Measurements from ENCODE around the gene EBF3. TPM values are rescaled to one million over a fixed set of nuclear protein-coding genes. Genes with fewer than 3 reads are reported as not detected.

EBF3 gene
- total RNA-seq, 1 donor from 2014 or later = 0.26 TPM

DNA sequence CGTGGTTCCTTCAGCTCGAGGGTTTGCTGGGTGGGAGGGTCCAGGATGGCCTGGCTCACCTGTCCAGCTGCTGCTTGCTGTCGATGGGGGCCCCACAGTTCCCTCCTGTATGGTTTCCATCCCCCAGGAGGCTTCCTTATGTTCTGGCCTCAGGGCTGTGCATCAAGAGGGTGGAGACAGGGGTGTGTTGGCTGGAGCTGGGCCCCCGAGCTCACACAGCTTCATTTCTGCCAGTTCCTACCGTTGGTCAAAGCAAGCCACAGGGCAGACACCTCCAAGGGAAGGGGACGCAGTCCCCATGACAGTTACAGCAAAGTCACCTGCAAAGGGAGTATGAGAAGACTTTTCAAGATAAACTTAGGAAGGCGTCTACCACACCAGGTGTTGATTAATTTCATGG lies 156.9 kb downstream of the EBF3 start:
- no peak for FAIRE-seq
- DNase-seq (ENCODE audit: low read depth) = no peak
- H3K4me3 ChIP-seq (ENCODE audit: low read depth, low read length) = no peak overlapping the region
- TF ChIP-seq, protein P1, sequence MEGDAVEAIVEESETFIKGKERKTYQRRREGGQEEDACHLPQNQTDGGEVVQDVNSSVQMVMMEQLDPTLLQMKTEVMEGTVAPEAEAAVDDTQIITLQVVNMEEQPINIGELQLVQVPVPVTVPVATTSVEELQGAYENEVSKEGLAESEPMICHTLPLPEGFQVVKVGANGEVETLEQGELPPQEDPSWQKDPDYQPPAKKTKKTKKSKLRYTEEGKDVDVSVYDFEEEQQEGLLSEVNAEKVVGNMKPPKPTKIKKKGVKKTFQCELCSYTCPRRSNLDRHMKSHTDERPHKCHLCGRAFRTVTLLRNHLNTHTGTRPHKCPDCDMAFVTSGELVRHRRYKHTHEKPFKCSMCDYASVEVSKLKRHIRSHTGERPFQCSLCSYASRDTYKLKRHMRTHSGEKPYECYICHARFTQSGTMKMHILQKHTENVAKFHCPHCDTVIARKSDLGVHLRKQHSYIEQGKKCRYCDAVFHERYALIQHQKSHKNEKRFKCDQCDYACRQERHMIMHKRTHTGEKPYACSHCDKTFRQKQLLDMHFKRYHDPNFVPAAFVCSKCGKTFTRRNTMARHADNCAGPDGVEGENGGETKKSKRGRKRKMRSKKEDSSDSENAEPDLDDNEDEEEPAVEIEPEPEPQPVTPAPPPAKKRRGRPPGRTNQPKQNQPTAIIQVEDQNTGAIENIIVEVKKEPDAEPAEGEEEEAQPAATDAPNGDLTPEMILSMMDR (IDR thresholded peaks at IDR 0.05; ENCODE audit: insufficient read depth, low read length, severe bottlenecking) = no peak
- H3K36me3 ChIP-seq (ENCODE audit: control insufficient read depth, insufficient read depth, low read length) = no peaks in the 10 kb centered on the region
- no peaks in the 10 kb centered on the region for H3K27me3 ChIP-seq (ENCODE audit: control insufficient read depth, insufficient read depth, low read length)

DNA sequence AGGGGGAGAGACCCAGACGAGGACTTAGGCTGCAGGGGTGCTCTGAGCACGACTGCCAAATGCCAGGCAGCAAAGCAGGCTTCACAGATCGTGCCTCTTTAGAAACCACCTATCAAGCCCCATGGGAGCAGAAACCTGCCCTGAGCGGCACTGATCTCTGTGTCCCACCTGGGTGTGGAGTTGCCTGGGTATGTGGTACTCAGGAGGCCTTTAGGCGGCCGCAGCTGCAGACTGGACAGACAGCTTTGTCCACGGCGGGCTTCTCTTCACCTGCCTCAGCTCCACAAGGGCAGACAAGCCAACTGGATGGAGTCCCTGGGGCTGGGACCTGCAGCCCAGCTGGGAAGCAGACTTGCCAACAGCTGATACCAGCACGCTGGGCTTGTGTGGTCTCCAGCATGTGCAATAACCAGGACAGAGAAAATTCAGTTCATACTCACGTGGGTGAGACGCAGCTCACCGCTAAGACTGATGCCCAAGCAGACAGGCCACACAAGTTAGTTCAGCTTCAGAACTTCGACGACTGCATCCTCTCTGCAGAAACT lies 163.2 kb downstream of the EBF3 start:
- no peak for DNase-seq (ENCODE audit: low read depth)
- no peak for FAIRE-seq
- Histone ChIP-seq H3K4me3 (ENCODE audit: low read depth, low read length) (no peak overlapping the region), H3K36me3 (ENCODE audit: control insufficient read depth, insufficient read depth, low read length) (no peaks in the 10 kb centered on the region), H3K27me3 (ENCODE audit: control insufficient read depth, insufficient read depth, low read length) (no peaks in the 10 kb centered on the region)
- TF ChIP-seq, protein P1 (IDR thresholded peaks at IDR 0.05; ENCODE audit: insufficient read depth, low read length, severe bottlenecking) = no peak

DNA sequence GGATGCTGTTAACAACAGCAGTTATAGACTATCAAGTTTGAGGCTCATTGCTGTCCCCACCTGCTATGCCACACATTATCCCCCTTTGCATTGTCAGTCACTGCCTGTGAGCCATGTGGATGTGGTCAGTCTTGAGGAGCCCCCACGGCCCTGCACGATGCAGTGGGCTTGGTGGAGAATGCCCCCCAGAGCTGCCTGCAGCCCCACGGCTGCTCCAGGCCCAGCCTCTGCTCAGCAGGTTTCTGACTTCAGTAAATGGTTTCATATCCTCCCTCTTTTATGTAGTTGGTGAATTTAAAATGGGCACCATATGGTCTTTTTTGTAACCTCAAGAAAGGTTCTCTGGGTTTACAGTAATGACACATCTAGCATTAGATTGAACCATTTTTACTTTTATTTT lies 164.1 kb downstream of the EBF3 start:
- H3K4me3 ChIP-seq (ENCODE audit: low read depth, low read length) = no peak overlapping the region
- FAIRE-seq = no peak

DNA sequence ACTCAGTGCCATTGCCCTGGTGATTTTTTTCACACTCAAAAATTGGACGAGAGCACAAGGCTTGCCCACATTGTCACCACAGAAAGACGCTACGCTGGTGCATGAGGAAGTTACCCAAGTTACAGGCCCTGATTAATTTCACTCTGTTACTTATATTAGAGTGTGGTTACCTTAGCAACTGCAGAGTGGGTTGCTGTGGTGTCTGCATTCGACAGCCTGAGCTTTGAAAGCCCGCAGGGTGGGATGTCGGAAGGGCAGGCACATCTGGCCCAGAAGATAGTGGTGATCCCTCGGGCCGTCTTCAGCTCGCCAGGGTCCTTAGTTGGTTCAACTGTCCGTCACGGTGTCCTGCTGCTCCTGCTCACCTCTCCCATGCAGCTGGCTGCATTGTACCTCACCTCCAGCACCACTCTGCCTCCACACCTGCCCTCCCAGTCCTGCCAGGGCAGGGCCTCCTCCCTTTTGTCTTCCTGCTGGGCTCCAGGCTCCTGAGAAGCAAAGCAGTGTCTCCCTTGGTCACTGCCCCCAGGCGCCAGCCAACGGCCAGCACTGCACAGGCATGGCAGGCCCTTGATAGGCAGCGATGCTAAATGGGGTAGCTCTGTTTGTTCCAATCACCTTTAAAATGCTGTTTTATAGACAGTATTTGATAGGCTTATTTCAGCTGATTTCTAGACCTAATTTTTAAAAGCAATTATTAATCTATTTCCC lies 167.2 kb downstream of the EBF3 start:
- Histone ChIP-seq H3K36me3 (ENCODE audit: control insufficient read depth, insufficient read depth, low read length) (no peaks in the 10 kb centered on the region), H3K27me3 (ENCODE audit: control insufficient read depth, insufficient read depth, low read length) (no peaks in the 10 kb centered on the region), H3K4me3 (ENCODE audit: low read depth, low read length) (no peak overlapping the region)
- no peak for FAIRE-seq
- no peak for DNase-seq (ENCODE audit: low read depth)
- TF ChIP-seq, protein P1 (IDR thresholded peaks at IDR 0.05; ENCODE audit: insufficient read depth, low read length, severe bottlenecking) = no peak

More for the DNA sequence above, 164.1 kb downstream of the EBF3 start:
- Histone ChIP-seq H3K36me3 (ENCODE audit: control insufficient read depth, insufficient read depth, low read length) (no peaks in the 10 kb centered on the region), H3K27me3 (ENCODE audit: control insufficient read depth, insufficient read depth, low read length) (no peaks in the 10 kb centered on the region)
- DNase-seq (ENCODE audit: low read depth) = no peak
- TF ChIP-seq, protein P1 (IDR thresholded peaks at IDR 0.05; ENCODE audit: insufficient read depth, low read length, severe bottlenecking) = no peak

DNA sequence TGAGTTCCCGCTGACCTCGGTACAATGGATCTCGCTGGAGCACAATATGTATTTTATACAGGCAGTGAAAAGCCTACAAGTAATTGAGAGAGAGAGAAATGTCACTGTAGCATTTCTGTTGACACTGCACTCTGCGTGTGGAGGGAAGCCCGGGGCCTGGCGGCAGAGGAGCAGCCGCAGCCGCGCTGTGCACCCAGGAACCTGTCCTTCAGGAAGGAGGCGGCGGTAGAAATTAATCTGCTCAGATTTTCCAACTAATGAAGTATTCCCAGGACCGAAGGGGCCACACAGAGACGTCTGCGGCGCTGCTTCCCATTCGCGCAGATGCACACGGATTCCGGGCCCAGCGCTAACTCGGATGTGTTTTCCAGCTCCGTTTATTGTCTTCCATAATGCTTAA lies 170.1 kb downstream of the EBF3 start:
- FAIRE-seq = no peak
- TF ChIP-seq, protein P1 (IDR thresholded peaks at IDR 0.05; ENCODE audit: insufficient read depth, low read length, severe bottlenecking) = no peak
- DNase-seq (ENCODE audit: low read depth) = no peak
- H3K4me3 ChIP-seq (ENCODE audit: low read depth, low read length) = no peak overlapping the region
- no peaks in the 10 kb centered on the region for H3K36me3 ChIP-seq (ENCODE audit: control insufficient read depth, insufficient read depth, low read length)
- H3K27me3 ChIP-seq (ENCODE audit: control insufficient read depth, insufficient read depth, low read length) = no peaks in the 10 kb centered on the region

Data from bronchial epithelial cell (primary cell).